Endothelial cell of umbilical vein (primary cell): ENCODE data around the gene LRP1B. TPM values are rescaled to one million over a fixed set of nuclear protein-coding genes. Genes with fewer than 3 reads are reported as not detected.

Source experiments
- BruUV-seq: library from RNA; stranded (reverse); fragments of 400-500 nt; replicated peaks from 2 replicates; lab custom pipeline; 2021; lab: Mats Ljungman, UMichigan
- CTCF ChIA-PET: fragments of 300-600, 350-600 bp; sonication (Branson Sonifier 250); formaldehyde crosslinking; loops from one replicate; lab custom pipeline; 2021; ENCODE audit warnings: antibody characterized with exemption, inconsistent platforms; lab: Charles Lee
- POLR2A ChIA-PET: fragments of 300-600, 350-600 bp; sonication (Branson Sonifier 250); formaldehyde crosslinking; loops from one replicate; lab custom pipeline; 2021; ENCODE audit warnings: antibody characterized with exemption, inconsistent platforms; lab: Charles Lee
- DNase-seq: peaks from one replicate; pipeline ENCODE4 v3.0.0-alpha.2; 2011; ENCODE audit warnings: low read depth, low spot score
- FAIRE-seq: peaks from 2 replicates; lab custom pipeline; 2011; peaks lifted over from hg19 to GRCh38; lab: Jason Lieb, UNC
- H2AFZ ChIP-seq: 2 replicates; pipeline ENCODE4 v1.6.0; 2012; ENCODE audit warnings: low read depth, low read length, control low read depth, inconsistent platforms
- H3K27ac ChIP-seq: 2 replicates; pipeline ENCODE4 v1.5.1; 2011; ENCODE audit warnings: low read depth, mild to moderate bottlenecking, control low read depth, low read length, moderate library complexity; ENCODE audit not compliant: insufficient read depth
- H3K27me3 ChIP-seq, 2 experiments: 2 replicates each; pipeline versions ENCODE4 v1.6.0 to v1.6.1; 2011; ENCODE audit warnings: low read length in 2 of 2, mixed read lengths in 1 of 2; ENCODE audit not compliant: control insufficient read depth in 2 of 2, insufficient read depth in 2 of 2
- H3K36me3 ChIP-seq, 2 experiments: 2 replicates in 1 of 2; 3 replicates in 1 of 2; pipeline ENCODE4 v1.5.1; 2011; ENCODE audit warnings: low read length in 2 of 2, mild to moderate bottlenecking in 1 of 2, moderate library complexity in 1 of 2; ENCODE audit not compliant: control insufficient read depth in 2 of 2, insufficient read depth in 2 of 2; ENCODE audit errors: extremely low read depth in 1 of 2
- H3K4me1 ChIP-seq: 3 replicates; pipeline ENCODE4 v1.5.1; 2011; ENCODE audit warnings: mild to moderate bottlenecking, low read length; ENCODE audit not compliant: control insufficient read depth, insufficient read depth; ENCODE audit errors: extremely low read depth
- H3K4me2 ChIP-seq: 2 replicates; pipeline ENCODE4 v1.6.1; 2011; ENCODE audit warnings: low read length, control low read depth, mixed read lengths; ENCODE audit not compliant: insufficient read depth
- H3K4me3 ChIP-seq, 3 experiments: fragments of 200-600 bp in 1 of 3; sonication (generic), shearing (Covaris generic) in 1 of 3; replicated peaks in 1 of 3; 2 replicates each; pipeline ENCODE4 v1.5.1; 2011 to 2016; ENCODE audit warnings: control low read depth in 3 of 3, low read length in 3 of 3, mild to moderate bottlenecking in 2 of 3, inconsistent platforms in 1 of 3, low read depth in 1 of 3, moderate library complexity in 1 of 3; ENCODE audit not compliant: insufficient read depth in 1 of 3
- H3K79me2 ChIP-seq: 2 replicates; pipeline ENCODE4 v1.6.0; 2012; ENCODE audit warnings: low read length, inconsistent platforms; ENCODE audit not compliant: control insufficient read depth, insufficient read depth
- H3K9ac ChIP-seq: replicated peaks from 2 replicates; pipeline ENCODE3; 2011; ENCODE audit warnings: low read length, control low read depth; ENCODE audit not compliant: insufficient read depth; ENCODE audit errors: extremely low read depth
- H3K9me1 ChIP-seq: replicated peaks from 3 replicates; pipeline ENCODE4 v1.6.0; 2011; ENCODE audit warnings: mild to moderate bottlenecking, low read length; ENCODE audit not compliant: control insufficient read depth, insufficient read depth; ENCODE audit errors: extremely low read depth
- H3K9me3 ChIP-seq: replicated peaks from 2 replicates; pipeline ENCODE4 v1.5.1; 2012; ENCODE audit warnings: low read length, inconsistent platforms; ENCODE audit not compliant: control insufficient read depth, insufficient read depth
- H4K20me1 ChIP-seq: replicated peaks from 2 replicates; pipeline ENCODE3; 2011; ENCODE audit warnings: mild to moderate bottlenecking, low read length; ENCODE audit not compliant: control insufficient read depth, insufficient read depth; ENCODE audit errors: extremely low read depth
- EZH2 ChIP-seq: IDR thresholded peaks from 2 replicates; pipeline ENCODE4 v1.6.1; 2012; ENCODE audit warnings: borderline replicate concordance, low read depth, mild to moderate bottlenecking, moderate library complexity, low read length, inconsistent platforms; ENCODE audit not compliant: severe bottlenecking
- FOS ChIP-seq: IDR thresholded peaks from 2 replicates; pipeline ENCODE4 v1.6.1; 2011; ENCODE audit warnings: mild to moderate bottlenecking, low read length, moderate library complexity, borderline replicate concordance; ENCODE audit not compliant: insufficient read depth
- GATA2 ChIP-seq: IDR thresholded peaks from 2 replicates; pipeline ENCODE4 v1.7.0; 2011; ENCODE audit warnings: low read depth, mild to moderate bottlenecking, moderate library complexity, mixed read lengths, low read length; ENCODE audit not compliant: insufficient read length, insufficient read depth
- JUN ChIP-seq: IDR thresholded peaks from 2 replicates; pipeline ENCODE4 v1.6.1; 2011; ENCODE audit warnings: borderline replicate concordance, low read depth; ENCODE audit not compliant: insufficient read length, insufficient read depth
- MYC ChIP-seq: IDR thresholded peaks from one replicate; pipeline ENCODE4 v1.6.1; 2011; ENCODE audit warnings: mild to moderate bottlenecking, low read depth, low read length
- POLR2A ChIP-seq: IDR thresholded peaks from 2 replicates; pipeline ENCODE4 v1.6.1; 2012; ENCODE audit warnings: low read depth, mild to moderate bottlenecking, control low read depth, low read length
- POLR2AphosphoS5 ChIP-seq: IDR thresholded peaks from 2 replicates; pipeline ENCODE4 v1.6.1; 2012; ENCODE audit warnings: low read depth, mild to moderate bottlenecking, control low read depth, low read length, moderate library complexity; ENCODE audit not compliant: insufficient read depth
- dilution Hi-C: fragments of 300-500 bp; cut with MboI; formaldehyde crosslinking; loops from one replicate; pipeline ENCODE4 v1.15.0; 2019; ENCODE audit warnings: low sequenced_read_pairs; ENCODE audit not compliant: extremely low pct_ligation_motif_present
- intact Hi-C: fragments of 100-400 bp; cut with micrococcal nuclease; formaldehyde crosslinking; loops from one replicate; pipeline ENCODE4 v1.10.0; 2022
- polyA plus RNA-seq, 4 experiments: library from polyadenylated mRNA; depleted of rRNA in 3 of 4; stranded (reverse) in 3 of 4; unstranded in 1 of 4; fragments of >200 nt; gene quantifications; 2 replicates each; pipeline versions ENCODE4 v1.2.1 to v1.2.3, GENCODE V29; 2011 to 2012; ENCODE audit warnings: missing spikeins in 1 of 4
- total RNA-seq: library from RNA; stranded (reverse); gene quantifications from 2 replicates; pipeline ENCODE4 v1.2.3, GENCODE V29; 2021
- TF ChIP-seq, protein P1 (sequence below), 2 donors: IDR thresholded peaks; 1 replicate in 1 of 2; 2 replicates in 1 of 2; pipeline ENCODE4 v1.5.1; 2011; ENCODE audit warnings: low read length in 2 of 2, mild to moderate bottlenecking in 2 of 2, moderate library complexity in 2 of 2, control low read depth in 1 of 2, inconsistent platforms in 1 of 2, low read depth in 1 of 2; ENCODE audit not compliant: insufficient read depth in 1 of 2; ENCODE audit errors: extremely low read depth in 1 of 2
- TF ChIP-seq, protein P2 (sequence below): IDR thresholded peaks from 2 replicates; pipeline ENCODE4 v1.6.1; 2011; ENCODE audit not compliant: insufficient read depth, insufficient read length

Gene LRP1B
- total and polyA plus RNA-seq, 2 donors (not counting 3 experiments of a cell fraction or from before 2014, with no cell fraction given): 0.03 to 0.07 TPM

DNA sequence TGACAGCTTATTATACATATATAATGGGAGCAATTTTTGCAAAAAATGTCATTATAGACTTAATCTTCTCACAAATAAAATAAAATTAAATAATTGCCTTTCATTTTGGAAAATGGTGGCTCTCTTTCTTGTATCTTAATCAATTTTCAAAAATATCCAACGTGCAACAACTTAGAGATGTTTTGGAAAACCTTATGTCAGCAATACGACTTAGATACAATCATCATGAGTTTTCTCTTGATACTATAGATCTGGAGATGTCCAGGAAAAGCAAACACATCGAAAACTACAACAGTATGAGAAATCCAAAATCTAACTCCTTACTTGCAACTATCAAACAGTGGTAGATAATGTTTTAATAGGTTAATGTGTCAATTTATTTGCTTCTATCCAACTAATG lies 1529.0 kb downstream of the LRP1B start:
- dilution Hi-C loops (no loop called here), intact Hi-C loops (no loop called here)
- H2AFZ ChIP-seq: no peak overlapping the region
- H3K4me2 ChIP-seq: no peak overlapping the region
- no peak overlapping the region for H3K27ac ChIP-seq
- TF ChIP-seq MYC: no peak
- no peak for TF ChIP-seq FOS
- TF ChIP-seq, protein P1, sequence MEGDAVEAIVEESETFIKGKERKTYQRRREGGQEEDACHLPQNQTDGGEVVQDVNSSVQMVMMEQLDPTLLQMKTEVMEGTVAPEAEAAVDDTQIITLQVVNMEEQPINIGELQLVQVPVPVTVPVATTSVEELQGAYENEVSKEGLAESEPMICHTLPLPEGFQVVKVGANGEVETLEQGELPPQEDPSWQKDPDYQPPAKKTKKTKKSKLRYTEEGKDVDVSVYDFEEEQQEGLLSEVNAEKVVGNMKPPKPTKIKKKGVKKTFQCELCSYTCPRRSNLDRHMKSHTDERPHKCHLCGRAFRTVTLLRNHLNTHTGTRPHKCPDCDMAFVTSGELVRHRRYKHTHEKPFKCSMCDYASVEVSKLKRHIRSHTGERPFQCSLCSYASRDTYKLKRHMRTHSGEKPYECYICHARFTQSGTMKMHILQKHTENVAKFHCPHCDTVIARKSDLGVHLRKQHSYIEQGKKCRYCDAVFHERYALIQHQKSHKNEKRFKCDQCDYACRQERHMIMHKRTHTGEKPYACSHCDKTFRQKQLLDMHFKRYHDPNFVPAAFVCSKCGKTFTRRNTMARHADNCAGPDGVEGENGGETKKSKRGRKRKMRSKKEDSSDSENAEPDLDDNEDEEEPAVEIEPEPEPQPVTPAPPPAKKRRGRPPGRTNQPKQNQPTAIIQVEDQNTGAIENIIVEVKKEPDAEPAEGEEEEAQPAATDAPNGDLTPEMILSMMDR (IDR thresholded peaks at IDR 0.05; ENCODE audit: extremely low read depth in 1 of 2, insufficient read depth in 1 of 2, low read depth in 1 of 2, low read length in 2 of 2): no peak
- TF ChIP-seq EZH2: no peak
- TF ChIP-seq POLR2A: no peak
- no peak for TF ChIP-seq GATA2
- TF ChIP-seq, protein P2, sequence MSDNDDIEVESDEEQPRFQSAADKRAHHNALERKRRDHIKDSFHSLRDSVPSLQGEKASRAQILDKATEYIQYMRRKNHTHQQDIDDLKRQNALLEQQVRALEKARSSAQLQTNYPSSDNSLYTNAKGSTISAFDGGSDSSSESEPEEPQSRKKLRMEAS: no peak
- no peak for TF ChIP-seq POLR2AphosphoS5
- TF ChIP-seq JUN: no peak
- FAIRE-seq: no peak
- H3K27me3 ChIP-seq: no peaks in the 10 kb centered on the region
- H3K9me1 ChIP-seq: no peaks in the 10 kb centered on the region
- H3K9ac ChIP-seq: no peak overlapping the region
- POLR2A ChIA-PET: no interaction called here
- no peaks in the 10 kb centered on the region for H3K4me1 ChIP-seq
- no peaks in the 10 kb centered on the region for H3K79me2 ChIP-seq
- H4K20me1 ChIP-seq: no peaks in the 10 kb centered on the region
- CTCF ChIA-PET: interaction anchor here (1.0 kb wide), 1 partner anchor 15 kb away, joined by 5 read pairs; no protein-coding TSS in a partner anchor
- H3K4me3 ChIP-seq: no peak overlapping the region
- H3K9me3 ChIP-seq: no peaks in the 10 kb centered on the region
- DNase-seq: no peak
- no peaks in the 10 kb centered on the region for H3K36me3 ChIP-seq
- BruUV-seq: no TSS peak
